Right hindlimb (tissue), 1 donor: ENCODE measurements around the gene BLOC1S2.
"Not testable (repeated sequence)": the region's sequence is repeated elsewhere in the genome, so short reads cannot be mapped to it uniquely, and the experiment has no call there.

Experiments used
- DNase-seq: peaks from one replicate; pipeline ENCODE4 v3.0.0-alpha.2; 2018

BLOC1S2 gene

GRCh38 chr10:100289641-100290040 is 3.2 kb upstream of the BLOC1S2 start:
- no peak for DNase-seq

DNA sequence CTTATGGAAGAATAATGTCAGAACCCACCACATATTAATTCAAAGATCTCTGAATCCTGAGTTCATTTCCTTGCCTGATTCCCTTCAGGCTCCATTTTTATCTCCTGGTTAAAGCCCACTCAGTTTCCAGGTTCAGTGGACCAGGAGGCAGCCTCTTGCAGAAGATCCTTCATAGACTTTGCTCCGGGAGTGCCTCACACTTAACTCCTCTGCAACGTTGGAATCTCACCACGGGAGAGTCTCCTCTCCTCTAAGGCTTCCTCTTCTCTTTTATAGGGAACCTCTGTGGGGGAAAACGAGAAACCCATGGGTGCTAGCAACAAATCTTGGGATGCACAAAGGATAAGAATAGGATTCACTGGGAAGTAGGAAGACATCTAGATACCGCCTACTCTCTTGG is 1.7 kb upstream of the BLOC1S2 start:
- DNase-seq, result no peak

DNA sequence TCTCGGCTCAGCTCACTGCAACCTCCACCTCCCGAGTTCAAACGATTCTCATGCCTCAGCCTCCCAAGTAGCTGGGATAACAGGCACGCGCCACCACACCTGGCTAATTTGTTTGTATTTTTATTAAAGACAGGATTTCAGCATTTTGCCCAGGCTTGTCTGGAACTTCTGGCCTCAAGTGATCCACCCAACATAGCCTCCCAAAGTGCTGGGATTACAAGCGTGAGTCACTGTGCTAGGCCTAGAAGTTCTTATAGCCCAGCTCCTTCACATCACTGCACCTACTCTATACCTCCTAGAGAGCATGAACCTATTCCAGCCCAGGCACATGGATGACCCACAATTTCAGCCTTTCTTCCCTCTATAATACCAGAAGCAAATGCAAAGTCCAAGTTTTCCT is 1.3 kb upstream of the BLOC1S2 start:
- no peak for DNase-seq

DNA sequence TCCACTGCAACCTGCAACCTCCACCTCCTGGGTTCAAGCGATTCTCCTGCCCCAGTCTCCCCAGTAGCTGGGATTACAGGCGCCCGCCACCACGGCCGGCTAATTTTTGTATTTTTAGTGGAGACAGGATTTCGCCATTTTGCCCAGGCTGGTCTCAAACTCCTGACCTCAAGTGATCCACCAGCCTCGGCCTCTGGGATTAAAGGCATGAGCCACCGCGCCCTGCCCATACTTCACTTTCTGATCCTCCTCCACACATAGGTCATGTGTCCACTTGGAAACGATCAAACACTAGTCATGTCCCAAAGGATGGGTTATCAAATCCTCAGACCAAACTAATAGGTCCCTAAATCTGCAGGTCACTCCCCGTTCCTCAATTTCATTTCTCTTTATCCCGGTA is 1.2 kb downstream of the BLOC1S2 start:
- DNase-seq, result not testable (repeated sequence)

DNA sequence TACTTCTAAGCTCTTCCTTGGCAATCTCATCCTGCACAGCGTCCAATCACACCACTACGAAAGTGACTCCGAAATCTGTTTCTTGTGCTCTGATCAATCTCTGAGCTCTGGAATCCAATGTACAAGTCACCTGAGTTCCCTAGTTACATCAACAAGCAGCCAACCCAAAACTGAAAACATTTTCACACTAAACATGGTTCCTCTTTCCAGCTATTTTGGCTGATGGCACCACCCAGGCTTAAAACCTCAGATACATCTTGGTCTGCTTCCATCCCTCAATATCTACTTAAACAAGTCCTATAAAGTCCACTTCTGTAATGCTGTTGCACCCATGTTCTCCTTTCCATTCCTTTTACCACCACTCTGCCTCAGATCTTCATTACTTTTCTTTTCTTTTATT is 3.6 kb downstream of the BLOC1S2 start:
- no peak for DNase-seq

- not testable (repeated sequence) for DNase-seq
These were observed 9.5 kb downstream of the BLOC1S2 start for GRCh38 chr10:100276971-100277370.

GRCh38 chr10:100267239-100268104 is 19.0 kb downstream of the BLOC1S2 start, which contains the start of gene CWF19L1:
Gene CWF19L1, minus strand, starts transcription at chr10:100267638. Its CDS starts 45 bp downstream, at chr10:100267593.
- DNase-seq, result peak; percentile 94

DNA sequence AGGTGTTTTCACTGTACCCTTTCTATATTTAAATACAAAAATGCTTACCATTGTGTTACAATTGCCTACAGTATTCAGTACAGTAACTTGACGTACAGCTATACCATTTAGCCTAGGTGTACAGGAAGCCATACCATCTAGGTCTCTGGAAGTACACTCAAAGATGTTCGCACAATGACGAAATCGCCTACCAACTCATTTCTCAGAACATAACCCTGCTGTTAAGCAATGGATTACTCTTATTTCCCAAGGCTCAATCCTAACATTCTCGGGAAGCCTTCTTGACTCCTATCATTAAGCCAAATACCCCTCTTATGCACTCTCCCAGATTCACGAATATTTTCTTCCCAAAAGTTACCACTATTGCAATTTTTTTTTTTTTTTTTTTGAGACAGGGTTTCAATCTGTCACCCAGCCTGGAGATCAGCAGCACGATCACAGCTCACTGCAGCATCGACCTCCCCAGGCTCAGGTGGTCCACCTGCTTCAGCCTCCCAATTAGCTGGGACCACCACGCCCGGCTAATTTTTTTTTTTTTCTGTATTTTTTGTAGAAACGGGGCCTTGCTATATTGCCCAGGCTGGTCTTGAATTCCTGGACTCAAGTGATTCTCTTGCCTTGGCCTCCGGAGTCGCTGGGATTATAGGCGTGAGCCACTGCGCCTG is 20.5 kb downstream of the BLOC1S2 start:
- no peak for DNase-seq

- no peak for DNase-seq
These were observed 32.3 kb downstream of the BLOC1S2 start for GRCh38 chr10:100254191-100254590.

GRCh38 chr10:100253041-100253440 is 33.4 kb downstream of the BLOC1S2 start:
- DNase-seq, result no peak

DNA sequence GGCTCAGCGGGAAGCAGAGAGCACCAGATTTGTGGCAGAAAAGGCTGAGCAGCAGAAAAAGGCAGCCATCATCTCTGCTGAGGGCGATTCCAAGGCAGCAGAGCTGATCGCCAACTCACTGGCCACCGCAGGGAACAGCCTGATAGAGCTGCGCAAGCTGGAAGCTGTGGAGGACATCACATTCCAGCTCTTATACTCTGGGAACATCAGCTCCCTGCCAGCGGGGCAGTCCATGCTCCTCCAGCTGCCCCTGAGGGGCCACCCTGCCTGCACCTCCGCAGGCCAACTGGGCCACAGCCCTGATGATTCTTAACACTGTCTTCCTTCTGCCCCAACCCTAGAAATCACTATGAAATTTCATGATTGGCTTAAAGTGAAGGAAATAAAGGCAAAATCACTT is 37.7 kb downstream of the BLOC1S2 start:
- DNase-seq, result no peak

- DNase-seq, result no peak
These were observed 40.8 kb downstream of the BLOC1S2 start for GRCh38 chr10:100245484-100246220.

DNA sequence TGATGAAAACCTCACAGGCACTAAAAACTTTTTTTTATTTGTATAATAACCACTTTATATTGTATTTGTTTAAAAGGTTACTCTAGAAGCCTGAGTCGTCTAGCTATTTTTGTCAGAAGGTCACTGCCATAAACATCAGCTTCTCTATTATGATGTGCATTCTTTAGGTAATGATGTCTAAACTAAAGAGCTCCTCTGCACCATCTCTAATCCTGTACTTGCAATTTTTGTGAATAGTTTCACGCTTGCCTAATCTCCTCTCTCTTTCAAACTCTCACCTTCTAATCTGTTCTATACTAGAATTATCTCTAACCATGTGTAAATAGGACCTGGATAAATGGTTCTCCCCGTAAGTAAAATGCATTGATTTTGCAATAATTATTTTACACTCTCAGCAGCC is 46.6 kb downstream of the BLOC1S2 start:
- no peak for DNase-seq

GRCh38 chr10:100238429-100238828 is 48.1 kb downstream of the BLOC1S2 start:
- DNase-seq, result no peak

DNA sequence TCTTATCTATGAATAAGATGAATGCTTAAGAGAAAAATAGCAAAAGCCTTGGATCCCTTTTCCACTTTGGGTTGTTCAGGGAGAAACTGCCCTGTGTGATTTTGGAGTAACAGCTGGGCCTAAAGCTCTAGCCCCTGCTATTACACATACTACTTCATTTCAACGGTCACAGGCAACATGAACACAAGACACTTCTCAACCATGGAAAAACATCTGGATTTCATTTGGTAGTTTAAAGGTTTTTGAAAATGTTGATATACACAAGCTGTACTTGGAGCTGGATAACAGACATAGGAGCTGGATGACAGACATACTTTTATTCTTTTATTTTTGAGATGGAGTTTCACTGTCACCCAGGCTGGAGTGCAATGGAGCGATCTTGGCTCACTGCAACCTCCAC is 54.4 kb downstream of the BLOC1S2 start:
- DNase-seq, result no peak

GRCh38 chr10:100229819-100230422 is 56.6 kb downstream of the BLOC1S2 start:
- DNase-seq, result no peak

- DNase-seq, result no peak
These were observed 62.6 kb downstream of the BLOC1S2 start for GRCh38 chr10:100223879-100224278.
